ENCODE results near the gene PFDN6. TPM values are rescaled to one million over a fixed set of nuclear protein-coding genes. Genes with fewer than 3 reads are reported as not detected.

Gene PFDN6
- total and polyA plus RNA-seq, 2 of the 13 experiments (the other 11 are each of a cell fraction or from before 2014, with no cell fraction given), result 75.5 to 87.0 TPM

- no peak for TF ChIP-seq PREB (CRISPR knock-in tag; IDR thresholded peaks at IDR 0.05)
- no peak for TF ChIP-seq NFRKB (IDR thresholded peaks at IDR 0.05)
- TF ChIP-seq ZNF572 (CRISPR knock-in tag; IDR thresholded peaks at IDR 0.05), result 0 out of 2 replicates have a peak, but pooled peaks have one; percentile 43
- TF ChIP-seq, protein P1, sequence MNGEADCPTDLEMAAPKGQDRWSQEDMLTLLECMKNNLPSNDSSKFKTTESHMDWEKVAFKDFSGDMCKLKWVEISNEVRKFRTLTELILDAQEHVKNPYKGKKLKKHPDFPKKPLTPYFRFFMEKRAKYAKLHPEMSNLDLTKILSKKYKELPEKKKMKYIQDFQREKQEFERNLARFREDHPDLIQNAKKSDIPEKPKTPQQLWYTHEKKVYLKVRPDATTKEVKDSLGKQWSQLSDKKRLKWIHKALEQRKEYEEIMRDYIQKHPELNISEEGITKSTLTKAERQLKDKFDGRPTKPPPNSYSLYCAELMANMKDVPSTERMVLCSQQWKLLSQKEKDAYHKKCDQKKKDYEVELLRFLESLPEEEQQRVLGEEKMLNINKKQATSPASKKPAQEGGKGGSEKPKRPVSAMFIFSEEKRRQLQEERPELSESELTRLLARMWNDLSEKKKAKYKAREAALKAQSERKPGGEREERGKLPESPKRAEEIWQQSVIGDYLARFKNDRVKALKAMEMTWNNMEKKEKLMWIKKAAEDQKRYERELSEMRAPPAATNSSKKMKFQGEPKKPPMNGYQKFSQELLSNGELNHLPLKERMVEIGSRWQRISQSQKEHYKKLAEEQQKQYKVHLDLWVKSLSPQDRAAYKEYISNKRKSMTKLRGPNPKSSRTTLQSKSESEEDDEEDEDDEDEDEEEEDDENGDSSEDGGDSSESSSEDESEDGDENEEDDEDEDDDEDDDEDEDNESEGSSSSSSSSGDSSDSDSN (CRISPR knock-in tag; IDR thresholded peaks at IDR 0.05), result 0 out of 2 replicates have a peak, but pooled peaks have one; percentile 15
- peak; percentile 42; the same call in 1 of the 2 replicates for TF ChIP-seq CSRNP1 (CRISPR knock-in tag; IDR thresholded peaks at IDR 0.05)
- TF ChIP-seq, protein P2, sequence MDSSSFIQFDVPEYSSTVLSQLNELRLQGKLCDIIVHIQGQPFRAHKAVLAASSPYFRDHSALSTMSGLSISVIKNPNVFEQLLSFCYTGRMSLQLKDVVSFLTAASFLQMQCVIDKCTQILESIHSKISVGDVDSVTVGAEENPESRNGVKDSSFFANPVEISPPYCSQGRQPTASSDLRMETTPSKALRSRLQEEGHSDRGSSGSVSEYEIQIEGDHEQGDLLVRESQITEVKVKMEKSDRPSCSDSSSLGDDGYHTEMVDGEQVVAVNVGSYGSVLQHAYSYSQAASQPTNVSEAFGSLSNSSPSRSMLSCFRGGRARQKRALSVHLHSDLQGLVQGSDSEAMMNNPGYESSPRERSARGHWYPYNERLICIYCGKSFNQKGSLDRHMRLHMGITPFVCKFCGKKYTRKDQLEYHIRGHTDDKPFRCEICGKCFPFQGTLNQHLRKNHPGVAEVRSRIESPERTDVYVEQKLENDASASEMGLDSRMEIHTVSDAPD (CRISPR knock-in tag; IDR thresholded peaks at IDR 0.05), result 0 out of 2 replicates have a peak, but pooled peaks have one; percentile 14
- no peak for TF ChIP-seq KDM3A (CRISPR knock-in tag; IDR thresholded peaks at IDR 0.05; ENCODE audit: low read depth)
- peak; percentile 13; the same call in 1 of the 3 replicates for TF ChIP-seq MXI1 (IDR thresholded peaks at IDR 0.05; ENCODE audit: borderline replicate concordance, low read depth, low read length)
- no peak for TF ChIP-seq ZNF468 (CRISPR knock-in tag; IDR thresholded peaks at IDR 0.05)
- peak; percentile 8; the same call in 1 of the 2 replicates for TF ChIP-seq ZFY (CRISPR knock-in tag; IDR thresholded peaks at IDR 0.05)
- TF ChIP-seq MXD4 (CRISPR knock-in tag; IDR thresholded peaks at IDR 0.05), result 0 out of 2 replicates have a peak, but pooled peaks have one; percentile 24
- TF ChIP-seq HNRNPH1 (optimal IDR thresholded peaks at IDR 0.05; ENCODE audit: low read depth, low read length), result no peak
- TF ChIP-seq HBP1 (CRISPR knock-in tag; IDR thresholded peaks at IDR 0.05; ENCODE audit: low read depth), result 0 out of 2 replicates have a peak, but pooled peaks have one; percentile 14
- 0 out of 2 replicates have a peak, but pooled peaks have one; percentile 34 for TF ChIP-seq TSC22D2 (CRISPR knock-in tag; IDR thresholded peaks at IDR 0.05; ENCODE audit: borderline replicate concordance)
- TF ChIP-seq SP5 (CRISPR knock-in tag; IDR thresholded peaks at IDR 0.05; ENCODE audit: borderline replicate concordance, low read depth), result 0 out of 2 replicates have a peak, but pooled peaks have one; percentile 10
- no peak for TF ChIP-seq SP1 (IDR thresholded peaks at IDR 0.05)
- TF ChIP-seq SP1 (CRISPR knock-in tag; IDR thresholded peaks at IDR 0.05), result 0 out of 2 replicates have a peak, but pooled peaks have one; percentile 34
- peak; percentile 19; the same call in 1 of the 2 replicates for TF ChIP-seq PHF8 (CRISPR knock-in tag; IDR thresholded peaks at IDR 0.05)
- no peak for TF ChIP-seq ZSCAN29 (CRISPR knock-in tag; conservative IDR thresholded peaks at IDR 0.05)
- TF ChIP-seq TOPORS (CRISPR knock-in tag; IDR thresholded peaks at IDR 0.05), result no peak
- TF ChIP-seq ZNF629 (CRISPR knock-in tag; conservative IDR thresholded peaks at IDR 0.05), result peak; percentile 68
- TF ChIP-seq GATAD1 (CRISPR knock-in tag; IDR thresholded peaks at IDR 0.05), result 0 out of 2 replicates have a peak, but pooled peaks have one; percentile 39
These were observed 8.8 kb downstream of the PFDN6 start (continued) for GRCh38 chr6:33297956-33298772.
